Umbilical cord (tissue), 2 donors: Measurements from ENCODE around the gene AFF3. TPM values are rescaled to one million over a fixed set of nuclear protein-coding genes. Genes with fewer than 3 reads are reported as not detected.

Experiments
- DNase-seq: peaks from one replicate; pipeline ENCODE4 v3.0.0-alpha.2; 2015; ENCODE audit warnings: low spot score
- total RNA-seq: library from RNA; depleted of rRNA; stranded (reverse); fragments of >200 nt; gene quantifications from one replicate; pipeline ENCODE4 v1.2.3, GENCODE V29; 2014; ENCODE audit warnings: low replicate concordance; ENCODE audit not compliant: insufficient read depth

The AFF3 gene
- total RNA-seq, 1 donor from 2014 or later: 22.1 TPM

DNA sequence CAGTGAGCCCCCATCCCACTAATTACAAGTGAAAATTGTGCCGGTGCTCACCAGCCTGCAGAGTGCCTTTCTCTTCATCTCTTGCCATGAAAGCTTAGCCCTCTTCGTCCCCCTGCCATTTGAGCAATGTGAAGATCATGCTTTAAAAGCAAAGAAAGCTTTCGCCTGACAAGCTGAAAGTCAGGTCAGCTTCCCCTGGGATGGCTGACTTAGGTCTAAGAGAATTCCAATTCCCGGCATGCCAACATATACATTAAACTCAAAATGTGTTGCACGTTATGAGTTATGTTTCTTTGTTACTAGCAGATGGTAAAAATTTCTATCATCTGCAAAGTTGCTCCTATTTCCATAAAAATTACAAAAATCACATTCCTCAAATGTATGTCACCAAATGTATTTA lies 129.8 kb downstream of the AFF3 start:
- DNase-seq: no peak

DNA sequence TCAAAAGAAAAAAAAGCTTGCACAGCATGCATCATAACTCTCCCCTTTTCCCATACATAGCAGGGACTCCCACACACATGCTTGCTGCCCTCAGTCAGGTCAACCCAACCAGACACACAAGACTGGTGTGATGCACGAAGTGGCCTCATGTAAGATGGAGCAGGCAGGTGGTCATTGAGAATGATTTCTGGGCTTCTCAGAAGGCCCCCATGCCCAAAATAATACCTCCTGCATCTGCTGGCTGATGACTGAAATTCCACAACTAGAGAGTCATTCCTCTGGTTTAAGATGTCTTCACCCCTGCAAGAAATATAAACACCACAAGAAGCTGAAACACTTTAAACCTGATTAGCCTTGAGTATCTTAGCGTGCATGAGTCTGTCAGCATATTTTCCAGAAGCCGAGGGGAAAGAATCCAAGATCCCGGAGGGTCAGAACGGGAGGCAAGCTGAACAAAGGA lies 131.1 kb downstream of the AFF3 start:
- peak; percentile 75 for DNase-seq

DNA sequence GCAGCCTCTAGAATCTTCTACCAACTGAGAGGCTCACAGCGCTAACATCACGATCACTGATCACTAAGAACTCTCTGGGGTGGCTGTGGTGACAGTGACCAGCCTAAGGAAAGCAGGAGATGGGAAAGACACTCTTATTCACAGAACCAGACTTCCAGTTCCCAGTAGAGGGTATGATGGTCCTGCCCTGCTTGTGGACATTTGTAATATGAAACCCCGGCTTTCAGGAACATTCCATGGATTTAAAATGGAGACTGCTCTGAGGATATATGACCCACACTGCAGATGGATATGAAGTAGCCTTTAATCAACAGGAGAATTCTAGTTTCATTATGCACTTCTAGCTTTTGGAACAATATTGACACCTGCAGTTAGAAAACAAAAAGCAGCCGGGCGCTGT lies 131.8 kb downstream of the AFF3 start:
- DNase-seq: peak; percentile 35

DNA sequence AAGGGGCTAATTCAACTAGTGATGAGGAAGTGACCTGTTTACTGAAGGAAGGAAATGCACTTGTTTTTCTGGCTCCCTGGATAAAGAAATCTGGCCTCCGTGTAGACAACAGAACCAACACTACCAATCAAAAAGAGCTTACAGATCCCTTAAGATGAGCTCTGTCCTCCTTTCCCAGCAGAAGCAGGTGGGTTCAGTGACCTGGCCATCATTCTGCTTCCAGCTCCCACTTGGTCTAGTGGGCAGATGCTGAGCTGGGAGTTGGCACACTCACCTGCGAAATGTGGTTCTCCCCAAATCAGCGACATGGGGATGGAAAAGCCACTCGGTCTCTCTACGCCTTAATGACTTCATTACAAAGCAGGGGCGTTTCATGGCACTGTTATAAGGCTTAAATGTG lies 132.6 kb downstream of the AFF3 start:
- no peak for DNase-seq

DNA sequence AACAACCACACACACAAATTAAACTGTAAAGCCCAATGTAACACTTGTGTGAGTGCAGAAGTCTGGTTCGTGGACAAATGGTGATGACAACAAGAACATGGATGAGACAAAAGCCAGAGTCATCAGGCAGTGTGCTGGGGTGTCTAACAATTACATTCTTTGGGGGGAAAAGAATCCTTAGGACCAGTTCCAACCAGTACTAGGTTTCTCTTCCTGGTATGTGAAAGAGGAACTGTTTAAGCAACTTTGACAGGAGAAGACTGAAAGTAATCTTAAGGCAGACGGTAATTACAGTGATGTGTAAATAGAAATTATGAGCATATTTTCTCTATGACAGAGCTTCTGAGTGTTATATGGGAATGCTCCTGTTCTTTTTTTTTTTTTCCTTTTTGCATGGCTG lies 133.4 kb downstream of the AFF3 start:
- DNase-seq: peak; percentile 69

DNA sequence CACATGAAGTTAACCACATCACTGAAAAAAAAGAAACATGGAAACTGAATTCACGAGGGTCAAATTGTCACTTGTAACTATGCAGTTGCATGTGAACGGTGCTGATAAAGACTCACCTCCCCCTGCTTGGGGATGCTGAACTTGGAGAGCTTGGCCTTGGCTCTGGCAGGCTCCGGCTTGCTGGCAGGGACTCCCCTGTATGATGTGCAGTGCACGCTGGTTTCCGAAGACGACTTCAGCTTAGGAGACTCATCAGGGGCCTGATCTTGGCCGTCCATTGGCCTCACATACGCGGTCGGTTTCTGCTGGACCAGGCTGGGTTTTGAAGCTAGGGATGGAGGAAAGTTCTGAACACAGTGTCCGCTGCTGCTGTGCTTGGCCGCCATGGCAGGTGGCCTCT lies 135.9 kb downstream of the AFF3 start:
- no peak for DNase-seq

DNA sequence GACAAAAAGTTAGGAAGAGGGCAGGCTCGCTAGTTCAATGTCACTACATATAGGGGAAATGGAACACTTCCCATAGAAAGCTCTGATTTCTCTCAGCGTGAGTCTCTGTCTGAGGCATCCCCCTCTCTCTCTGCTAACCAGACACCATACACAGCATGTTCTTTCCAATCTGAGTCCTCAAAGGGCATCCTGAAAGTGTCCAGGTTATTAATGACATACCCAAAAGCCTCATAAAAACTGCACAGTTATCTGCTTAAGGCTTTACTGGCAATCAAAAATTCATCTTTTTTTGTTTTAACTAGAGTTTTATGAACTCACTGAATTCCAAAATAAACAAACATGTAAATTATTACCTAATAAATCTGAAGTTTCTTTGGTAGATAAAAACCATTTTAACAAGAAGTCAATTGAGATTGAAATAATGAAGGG lies 137.4 kb downstream of the AFF3 start:
- no peak for DNase-seq

DNA sequence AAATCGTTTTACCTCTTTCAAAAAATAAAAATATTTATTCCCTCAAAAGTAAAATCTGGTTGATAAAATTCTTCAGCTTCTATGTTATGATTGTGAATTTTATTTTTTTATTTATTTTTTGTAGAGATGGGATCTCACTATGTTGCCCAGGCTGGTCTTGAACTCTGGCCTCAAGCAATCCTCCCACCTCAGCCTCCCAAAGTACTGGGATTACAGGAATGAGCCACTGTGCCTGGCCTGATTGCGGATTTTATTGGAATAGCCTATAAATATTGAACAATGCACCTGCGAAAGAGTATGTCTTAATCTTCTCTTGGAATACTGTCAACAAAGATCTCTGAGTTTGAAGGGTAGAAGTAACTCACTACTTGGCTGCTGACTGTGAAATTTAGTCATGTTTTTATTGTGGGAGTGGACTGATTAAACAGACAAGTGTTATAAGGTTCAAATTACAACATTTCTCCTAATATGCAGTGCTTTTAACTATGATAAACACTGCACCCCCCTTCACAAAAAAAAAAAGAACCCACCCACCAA lies 138.0 kb downstream of the AFF3 start:
- no peak for DNase-seq

DNA sequence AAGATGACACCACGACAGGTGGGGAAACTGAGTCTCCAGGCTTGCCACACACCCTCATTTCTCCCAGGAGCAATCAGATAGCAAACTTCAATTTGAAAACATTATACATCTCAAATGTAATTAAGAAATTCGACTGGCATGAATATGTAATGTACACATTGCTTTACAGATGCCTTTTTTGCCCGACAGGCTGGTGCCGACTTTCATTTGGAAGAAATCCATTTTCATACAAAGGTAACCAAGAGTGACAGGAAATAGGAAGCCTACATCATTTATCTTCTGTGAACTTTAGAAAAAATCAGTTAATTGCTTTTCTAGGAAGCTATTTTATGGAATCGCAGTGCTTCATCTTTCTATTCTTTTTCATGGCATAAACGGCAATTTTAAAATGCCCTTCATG lies 140.3 kb downstream of the AFF3 start:
- DNase-seq: no peak

DNA sequence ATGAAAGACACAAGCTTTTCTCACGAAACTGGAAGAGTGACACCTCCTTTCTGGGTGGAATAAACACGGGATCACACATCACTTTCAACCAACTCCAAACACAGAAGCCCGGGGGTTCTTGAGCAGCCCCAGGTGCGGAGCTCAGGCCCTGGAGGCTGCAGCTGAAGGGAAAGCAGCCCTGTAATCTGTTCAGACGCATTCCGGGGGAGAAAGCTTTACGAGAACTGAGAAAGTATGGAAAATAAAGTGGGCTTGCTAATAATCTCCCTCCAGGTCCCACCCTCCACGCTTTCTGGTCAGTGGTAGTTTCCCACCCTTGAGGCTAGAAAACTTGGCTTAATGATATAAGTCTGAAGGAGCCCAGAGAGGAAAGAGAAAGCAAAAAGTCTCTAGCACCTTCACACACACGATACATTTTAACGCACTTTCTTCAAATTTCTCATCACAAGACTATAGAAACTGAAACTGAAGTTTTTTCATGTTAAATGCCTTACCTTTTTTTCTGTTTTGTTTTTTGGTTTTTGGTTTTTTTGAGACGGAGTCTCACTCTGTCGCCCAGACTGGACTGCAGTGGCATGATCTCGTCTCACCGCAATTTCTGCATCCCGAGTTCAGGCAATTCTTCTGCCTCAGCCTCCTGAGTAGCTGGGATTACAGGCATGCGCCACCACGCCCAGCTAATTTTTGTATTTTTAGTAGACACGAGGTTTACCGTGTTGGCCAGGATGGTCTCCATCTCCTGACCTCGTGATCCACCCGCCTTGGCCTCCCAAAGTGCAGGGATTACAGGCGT lies 141.3 kb downstream of the AFF3 start:
- DNase-seq: no peak

DNA sequence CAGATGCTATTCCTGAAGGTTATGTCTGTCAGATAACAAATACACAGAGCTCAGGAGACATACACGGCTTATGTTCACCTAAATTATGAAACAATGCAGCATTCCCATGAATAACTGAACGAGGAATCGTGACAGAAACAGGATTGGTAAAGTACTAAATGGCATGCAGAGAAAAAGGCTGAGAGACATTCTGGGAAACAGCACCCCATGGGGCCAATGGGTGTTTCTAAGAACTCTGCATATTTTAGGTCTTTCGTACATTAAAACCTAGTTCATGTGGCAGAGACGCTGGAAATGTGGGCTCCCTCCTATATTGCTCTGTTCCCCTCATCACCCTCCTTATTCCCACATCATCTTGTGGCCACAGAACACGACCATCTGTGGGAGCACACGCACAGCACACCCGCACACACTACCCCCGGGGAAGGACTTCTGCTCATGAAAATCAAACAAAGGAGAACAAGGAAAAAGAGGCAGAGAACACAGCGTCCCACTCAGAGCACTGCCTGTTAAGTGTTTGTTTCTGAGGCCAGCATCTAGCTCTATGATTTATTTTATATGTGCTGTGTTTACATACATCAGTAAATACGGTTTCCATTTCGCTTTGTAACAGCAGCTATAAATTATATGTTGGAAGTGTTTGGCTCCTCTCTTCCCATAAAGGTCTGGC lies 143.6 kb downstream of the AFF3 start:
- no peak for DNase-seq

DNA sequence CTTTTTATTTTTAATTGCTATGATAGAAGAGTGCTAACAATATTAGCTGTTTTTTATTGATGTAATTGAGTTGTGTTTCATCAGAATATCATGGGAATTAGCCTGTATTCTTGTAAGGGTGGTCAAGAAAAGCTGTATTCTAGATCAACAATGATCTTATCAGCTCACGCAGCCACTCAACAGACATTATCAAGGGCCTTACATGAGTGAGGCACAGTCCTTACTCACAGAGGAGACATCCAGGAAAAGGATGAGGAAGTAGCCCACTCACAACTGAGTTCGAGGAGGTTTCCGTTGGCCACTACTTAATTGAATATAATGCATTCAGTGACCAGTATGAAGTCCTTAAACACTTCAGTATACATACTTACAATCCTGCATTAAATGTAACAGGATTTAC lies 152.5 kb downstream of the AFF3 start:
- DNase-seq: no peak

DNA sequence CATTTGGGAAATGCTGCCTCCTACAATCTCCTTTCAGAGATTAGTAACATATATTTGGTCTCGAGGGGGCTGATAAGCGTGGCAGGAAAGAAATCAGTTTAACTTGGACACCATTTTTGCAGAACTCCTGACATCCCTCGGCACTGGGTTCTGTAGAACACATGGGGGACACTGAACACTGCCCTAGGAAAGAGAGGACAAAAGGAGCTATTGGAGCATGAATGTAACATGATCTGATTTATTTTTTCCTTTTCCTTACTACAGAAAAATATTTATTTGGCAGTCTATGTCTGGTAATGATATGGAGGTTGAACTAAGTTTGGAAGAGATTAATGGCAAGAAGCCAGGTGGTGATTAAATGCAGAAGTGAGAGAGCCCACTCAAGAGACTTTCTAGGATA lies 153.8 kb downstream of the AFF3 start:
- no peak for DNase-seq

DNA sequence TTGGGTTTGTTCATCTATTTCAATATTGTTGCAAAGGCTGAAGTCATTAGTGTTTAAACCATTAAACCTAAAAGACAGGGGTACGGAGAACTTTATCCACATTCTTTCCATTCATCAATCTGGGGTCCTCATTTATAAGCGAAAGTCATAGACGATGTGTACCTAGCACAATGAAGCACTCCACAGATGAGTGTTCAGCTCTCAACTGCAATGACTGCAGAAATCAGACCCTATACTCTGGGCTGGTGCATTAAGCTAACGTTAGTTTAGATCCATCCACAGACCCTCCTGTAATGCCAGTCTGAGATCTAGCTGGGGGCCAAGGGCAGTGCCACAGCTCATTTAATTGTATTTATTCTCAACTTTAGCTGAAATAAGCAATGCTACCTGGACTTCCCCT lies 155.2 kb downstream of the AFF3 start:
- DNase-seq: no peak

DNA sequence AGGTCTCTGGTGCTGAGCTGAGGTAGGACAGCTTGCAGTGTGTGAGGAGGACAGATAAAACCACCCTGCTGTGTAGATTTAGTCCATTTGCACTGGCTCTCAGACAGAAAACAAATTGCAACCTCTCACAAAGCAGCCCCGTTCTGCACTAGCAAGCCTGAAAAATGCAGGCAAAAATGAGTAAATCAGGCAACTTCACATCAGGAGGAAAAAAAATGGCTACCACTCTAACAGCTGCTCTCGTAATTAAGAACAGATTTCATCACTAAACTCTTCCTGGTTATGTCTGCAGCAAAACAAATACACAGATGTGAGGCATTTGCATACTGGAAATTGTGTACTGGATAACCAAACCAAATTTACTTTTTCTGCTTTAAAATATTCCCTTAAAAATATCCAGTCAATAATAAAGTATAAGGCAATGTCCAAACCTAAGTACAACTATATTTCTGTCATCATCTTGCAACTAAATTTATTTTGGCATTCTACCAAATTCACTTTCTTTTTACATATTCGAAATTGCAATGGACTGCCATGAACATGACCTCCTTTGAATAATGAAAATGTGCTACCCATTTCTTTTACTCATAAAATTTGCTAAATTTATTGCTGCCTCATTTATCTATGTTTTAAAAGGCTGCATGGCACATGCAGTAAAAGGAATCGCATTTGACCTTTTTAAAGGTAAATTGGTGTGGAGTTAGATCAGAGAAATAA lies 157.4 kb downstream of the AFF3 start:
- peak; percentile 36 for DNase-seq

DNA sequence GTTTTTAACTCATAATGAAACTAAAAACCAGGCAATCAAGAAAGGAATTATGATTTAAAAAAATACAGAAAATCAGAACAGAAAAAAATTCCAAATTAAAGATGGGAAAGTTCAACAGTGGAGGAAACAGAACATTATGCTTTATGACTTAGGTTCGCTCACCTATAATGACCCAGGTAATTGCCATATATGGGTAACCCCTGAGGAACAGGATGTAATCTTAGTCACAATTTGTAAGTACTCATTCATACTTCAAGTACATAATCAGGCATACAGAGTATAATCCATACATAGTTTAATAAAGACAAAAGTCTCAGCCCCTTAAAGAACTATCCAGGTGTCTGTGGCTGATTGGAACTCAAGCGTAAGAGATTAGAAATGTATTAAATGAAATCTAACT lies 159.6 kb downstream of the AFF3 start:
- no peak for DNase-seq

DNA sequence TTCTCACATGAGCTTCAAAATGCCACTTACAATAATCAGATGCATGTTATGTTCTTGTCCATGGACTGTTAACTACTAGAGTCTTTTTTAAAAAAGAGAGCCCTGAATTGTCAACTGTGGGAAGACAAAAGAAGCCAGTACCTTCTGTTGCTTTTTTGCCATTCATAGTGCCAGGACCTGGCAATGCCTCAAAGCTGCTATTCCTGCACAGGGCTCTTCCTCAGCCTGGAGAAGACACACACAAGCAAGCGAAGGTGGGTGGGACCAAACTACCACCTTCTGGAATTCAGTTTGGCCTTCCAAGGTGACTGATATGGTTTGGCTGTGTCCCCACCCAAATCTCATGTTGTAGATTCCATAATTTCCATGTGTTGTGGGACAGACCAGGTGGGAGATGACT lies 160.6 kb downstream of the AFF3 start:
- DNase-seq: no peak

DNA sequence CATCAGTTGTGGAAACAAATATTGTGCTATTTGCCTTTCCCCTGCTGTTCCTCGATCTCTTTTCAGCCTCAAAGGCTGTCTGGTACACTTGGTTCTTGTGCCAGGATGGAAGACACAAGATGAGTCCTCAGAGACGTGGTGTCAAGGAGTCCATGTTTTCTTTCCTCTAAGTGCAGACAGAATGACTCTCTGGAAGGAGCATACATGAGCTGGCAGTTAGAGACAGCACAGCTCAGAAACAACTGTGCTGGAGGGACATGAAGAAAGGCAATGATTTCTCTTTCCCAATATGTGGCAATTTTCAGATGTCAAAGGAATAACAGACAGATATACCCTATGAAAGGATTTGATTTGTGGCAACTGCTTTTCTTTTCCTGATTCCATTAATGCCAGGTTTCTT lies 162.2 kb downstream of the AFF3 start:
- DNase-seq: no peak

DNA sequence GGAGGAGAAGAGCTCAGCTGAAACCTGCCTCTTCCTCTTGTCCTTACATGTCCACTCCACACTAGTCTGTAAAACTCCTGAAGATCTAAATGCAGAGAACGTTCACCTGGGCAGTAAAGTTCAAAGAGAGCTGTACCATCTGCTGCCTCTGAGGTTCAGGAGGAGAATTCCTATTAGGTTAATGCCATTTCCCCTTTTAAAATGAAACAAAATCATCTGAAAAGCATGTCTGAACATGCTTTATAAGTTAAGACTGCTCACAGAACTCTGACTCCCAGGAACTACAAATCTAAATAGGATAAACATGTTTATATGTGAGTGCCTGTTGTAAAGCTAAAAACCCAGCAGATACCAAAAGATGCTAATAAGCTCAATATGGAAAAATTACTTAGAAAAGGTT lies 164.4 kb downstream of the AFF3 start:
- DNase-seq: no peak

DNA sequence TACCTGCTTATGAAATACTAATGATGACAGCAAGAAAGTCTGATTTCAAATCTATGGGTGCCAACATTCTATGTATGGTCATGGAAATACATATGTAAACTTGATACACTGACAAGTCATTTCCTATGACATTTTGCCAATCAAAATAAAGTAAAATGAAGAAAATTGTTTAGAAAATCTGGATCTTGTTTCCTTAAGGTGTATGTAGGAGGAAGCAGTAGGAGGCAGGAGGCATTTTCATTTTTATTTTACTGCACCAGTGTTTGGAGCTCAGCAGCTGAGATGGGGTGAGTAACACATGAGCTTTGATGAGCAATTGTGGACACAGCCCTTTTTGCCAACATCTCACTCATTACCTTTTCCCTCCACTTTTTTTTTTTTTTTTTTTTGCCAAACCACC lies 167.0 kb downstream of the AFF3 start:
- no peak for DNase-seq

DNA sequence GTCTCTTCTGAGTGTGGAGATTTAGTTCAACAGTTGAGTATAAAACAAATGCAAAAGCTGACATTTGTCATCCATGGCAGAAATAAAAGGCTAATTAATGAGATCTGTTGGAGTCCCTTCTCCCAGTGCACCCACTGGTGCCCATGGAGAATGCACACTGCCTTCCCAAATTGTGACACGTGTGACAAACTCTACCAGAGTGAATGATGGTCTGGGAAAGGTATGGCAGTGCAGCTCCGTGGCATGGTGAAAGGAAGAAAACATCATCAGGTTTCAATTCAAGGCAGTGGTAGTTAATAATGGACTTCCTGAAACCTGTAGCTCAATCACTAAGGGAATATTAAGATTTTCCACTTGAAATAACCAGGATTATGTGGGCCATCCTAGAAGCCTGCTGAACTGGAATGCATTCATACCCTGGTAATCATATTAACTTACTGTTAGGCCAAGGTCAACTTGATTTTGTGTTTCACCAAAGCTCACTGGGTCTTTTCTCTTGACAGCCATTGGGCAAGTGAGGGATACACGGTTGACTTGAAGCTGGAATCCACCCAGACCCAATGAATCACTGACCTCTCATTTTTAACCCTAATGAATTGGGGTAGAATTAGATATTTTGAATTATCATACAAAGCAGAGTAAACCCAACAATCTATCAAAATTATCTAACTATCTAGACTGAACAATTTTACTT lies 167.6 kb downstream of the AFF3 start:
- no peak for DNase-seq

DNA sequence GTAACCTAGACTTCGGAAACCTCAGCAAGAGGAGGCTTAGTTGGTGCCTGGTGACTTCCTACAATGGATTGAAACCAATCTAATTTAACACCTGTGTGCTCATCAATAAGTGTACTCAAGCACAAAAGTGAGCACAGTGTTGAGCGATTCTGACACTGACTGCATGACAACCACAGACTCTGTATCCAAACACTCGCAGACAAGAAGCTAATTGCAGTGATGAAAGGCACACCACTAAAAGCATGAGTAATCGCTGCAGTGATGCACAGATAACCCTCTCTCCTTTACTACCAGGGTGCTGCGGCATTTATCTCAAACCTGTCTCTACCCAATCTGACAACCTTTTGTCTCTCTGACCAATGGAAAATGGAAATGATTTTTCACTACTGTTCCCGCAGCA lies 168.1 kb downstream of the AFF3 start:
- no peak for DNase-seq
